ENCODE measurements around the gene AJAP1. TPM values are rescaled to one million over a fixed set of nuclear protein-coding genes. Genes with fewer than 3 reads are reported as not detected.
"Not testable (repeated sequence)": the region's sequence is repeated elsewhere in the genome, so short reads cannot be mapped to it uniquely, and the experiment has no call there.

Gene AJAP1
- polyA plus RNA-seq, 1 of the 3 experiments (the other 2 are of a cell fraction): not detected

DNA sequence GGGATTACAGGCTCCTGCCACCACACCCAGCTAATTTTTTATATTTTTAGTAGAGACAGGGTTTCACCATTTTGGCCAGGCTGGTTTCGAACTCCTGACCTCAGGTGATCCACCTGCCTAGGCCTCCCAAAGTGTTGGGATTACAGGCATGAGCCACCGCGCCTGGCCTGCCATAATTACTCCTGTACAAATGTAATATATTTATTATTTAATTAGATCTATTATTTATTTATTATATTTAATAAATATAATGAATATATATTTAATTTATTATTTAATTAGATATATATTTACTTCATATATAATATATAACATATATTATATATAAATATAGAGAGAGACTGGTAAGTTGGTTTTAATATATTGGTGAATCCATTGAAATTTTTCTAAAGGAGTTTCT is 35.6 kb upstream of the AJAP1 start:
- H3K36me3 ChIP-seq (replicated peaks in 1 of 2; ENCODE audit: control insufficient read depth in 1 of 2, insufficient read depth in 2 of 2, low read length in 1 of 2); H3K9me2 ChIP-seq; H3K9me3 ChIP-seq; H3F3A ChIP-seq (replicated peaks; ENCODE audit: insufficient read depth); CTCF ChIA-PET; H3K4me3 ChIP-seq (ENCODE audit: low read depth in 2 of 2, low read length in 1 of 2); H3K27ac ChIP-seq (ENCODE audit: low read depth in 2 of 2, low read length in 1 of 2); H3K4me2 ChIP-seq; H4K20me1 ChIP-seq (ENCODE audit: insufficient read depth); H3K27me3 ChIP-seq (ENCODE audit: insufficient read depth); POLR2A ChIA-PET; H2AFZ ChIP-seq (ENCODE audit: low read depth); DNase-seq; H3K79me2 ChIP-seq (ENCODE audit: insufficient read depth); H3K9ac ChIP-seq: not testable (repeated sequence)
- WGBS (ENCODE audit: low lambda C conversion rate): 66% methylated on average over 3 of the region's 3 CpGs
- H3K4me1 ChIP-seq (ENCODE audit: control insufficient read depth in 1 of 2, insufficient read depth in 2 of 2, low read depth in 1 of 2, low read length in 1 of 2): peaks cover 0 to 11% of the 10 kb centered on the region in 2 experiments; a peak in 1 of 4 replicates

- CTCF ChIA-PET: no interaction called here
- no peaks in the 10 kb centered on the region for H3K27me3 ChIP-seq (ENCODE audit: insufficient read depth)
- H4K20me1 ChIP-seq (ENCODE audit: insufficient read depth): no peaks in the 10 kb centered on the region
- H3K9me3 ChIP-seq: no peaks in the 10 kb centered on the region
- H3K36me3 ChIP-seq (replicated peaks in 1 of 2; ENCODE audit: control insufficient read depth in 1 of 2, insufficient read depth in 2 of 2, low read length in 1 of 2): no peaks in the 10 kb centered on the region
- POLR2A ChIA-PET: no interaction called here
- no peak for DNase-seq
- H3K79me2 ChIP-seq (ENCODE audit: insufficient read depth): no peaks in the 10 kb centered on the region
- H3K4me1 ChIP-seq (ENCODE audit: control insufficient read depth in 1 of 2, insufficient read depth in 2 of 2, low read depth in 1 of 2, low read length in 1 of 2): no peaks in the 10 kb centered on the region
- H2AFZ ChIP-seq (ENCODE audit: low read depth): no peak overlapping the region
- H3K4me3 ChIP-seq (ENCODE audit: low read depth in 2 of 2, low read length in 1 of 2): no peak overlapping the region
- no peak overlapping the region for H3K27ac ChIP-seq (ENCODE audit: low read depth in 2 of 2, low read length in 1 of 2)
- 46% methylated on average over 5 of the region's 5 CpGs for WGBS (ENCODE audit: low lambda C conversion rate)
- no peak for TF ChIP-seq CHD2 (IDR thresholded peaks at IDR 0.05; ENCODE audit: low read length, partially characterized antibody)
- TF ChIP-seq, protein P1, sequence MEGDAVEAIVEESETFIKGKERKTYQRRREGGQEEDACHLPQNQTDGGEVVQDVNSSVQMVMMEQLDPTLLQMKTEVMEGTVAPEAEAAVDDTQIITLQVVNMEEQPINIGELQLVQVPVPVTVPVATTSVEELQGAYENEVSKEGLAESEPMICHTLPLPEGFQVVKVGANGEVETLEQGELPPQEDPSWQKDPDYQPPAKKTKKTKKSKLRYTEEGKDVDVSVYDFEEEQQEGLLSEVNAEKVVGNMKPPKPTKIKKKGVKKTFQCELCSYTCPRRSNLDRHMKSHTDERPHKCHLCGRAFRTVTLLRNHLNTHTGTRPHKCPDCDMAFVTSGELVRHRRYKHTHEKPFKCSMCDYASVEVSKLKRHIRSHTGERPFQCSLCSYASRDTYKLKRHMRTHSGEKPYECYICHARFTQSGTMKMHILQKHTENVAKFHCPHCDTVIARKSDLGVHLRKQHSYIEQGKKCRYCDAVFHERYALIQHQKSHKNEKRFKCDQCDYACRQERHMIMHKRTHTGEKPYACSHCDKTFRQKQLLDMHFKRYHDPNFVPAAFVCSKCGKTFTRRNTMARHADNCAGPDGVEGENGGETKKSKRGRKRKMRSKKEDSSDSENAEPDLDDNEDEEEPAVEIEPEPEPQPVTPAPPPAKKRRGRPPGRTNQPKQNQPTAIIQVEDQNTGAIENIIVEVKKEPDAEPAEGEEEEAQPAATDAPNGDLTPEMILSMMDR (IDR thresholded peaks at IDR 0.05): no peak
- TF ChIP-seq JUND (IDR thresholded peaks at IDR 0.05): no peak
- no peak for TF ChIP-seq GABPA (IDR thresholded peaks at IDR 0.05; ENCODE audit: low read depth)
- TF ChIP-seq GATA2 (CRISPR knock-in tag; IDR thresholded peaks at IDR 0.05): no peak
- no peak for TF ChIP-seq SMC3 (IDR thresholded peaks at IDR 0.05; ENCODE audit: low read depth, low read length)
- TF ChIP-seq, protein P2, sequence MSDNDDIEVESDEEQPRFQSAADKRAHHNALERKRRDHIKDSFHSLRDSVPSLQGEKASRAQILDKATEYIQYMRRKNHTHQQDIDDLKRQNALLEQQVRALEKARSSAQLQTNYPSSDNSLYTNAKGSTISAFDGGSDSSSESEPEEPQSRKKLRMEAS (IDR thresholded peaks at IDR 0.05; ENCODE audit: low read depth): no peak
- TF ChIP-seq NRF1 (IDR thresholded peaks at IDR 0.05; ENCODE audit: low read depth, low read length): no peak
- TF ChIP-seq FOXJ3 (CRISPR knock-in tag; IDR thresholded peaks at IDR 0.05): no peak
- TF ChIP-seq NFIC (IDR thresholded peaks at IDR 0.05; ENCODE audit: borderline replicate concordance): no peak
- no peak for TF ChIP-seq YY1 (IDR thresholded peaks at IDR 0.05; ENCODE audit: low read depth)
- no peak for TF ChIP-seq RFX5 (IDR thresholded peaks at IDR 0.05; ENCODE audit: low read length)
- no peak for TF ChIP-seq POLR2AphosphoS5 (IDR thresholded peaks at IDR 0.05; ENCODE audit: low read depth, low read length)
- TF ChIP-seq ELF1 (IDR thresholded peaks at IDR 0.05): no peak
- no peaks in the 10 kb centered on the region for H3K9me2 ChIP-seq
- no peaks in the 10 kb centered on the region for H3F3A ChIP-seq (replicated peaks; ENCODE audit: insufficient read depth)
- H3K4me2 ChIP-seq: no peak overlapping the region
- H3K9ac ChIP-seq: no peak overlapping the region
These were observed 32.8 kb upstream of the AJAP1 start for GRCh38 chr1:4621646-4622045.

Measured in SK-N-SH (cell line).